ENCODE measurements around the gene CEBPE.
A peak's percentile ranks its signal among the peaks of the same experiment; 100 is the strongest.

The CEBPE gene

DNA sequence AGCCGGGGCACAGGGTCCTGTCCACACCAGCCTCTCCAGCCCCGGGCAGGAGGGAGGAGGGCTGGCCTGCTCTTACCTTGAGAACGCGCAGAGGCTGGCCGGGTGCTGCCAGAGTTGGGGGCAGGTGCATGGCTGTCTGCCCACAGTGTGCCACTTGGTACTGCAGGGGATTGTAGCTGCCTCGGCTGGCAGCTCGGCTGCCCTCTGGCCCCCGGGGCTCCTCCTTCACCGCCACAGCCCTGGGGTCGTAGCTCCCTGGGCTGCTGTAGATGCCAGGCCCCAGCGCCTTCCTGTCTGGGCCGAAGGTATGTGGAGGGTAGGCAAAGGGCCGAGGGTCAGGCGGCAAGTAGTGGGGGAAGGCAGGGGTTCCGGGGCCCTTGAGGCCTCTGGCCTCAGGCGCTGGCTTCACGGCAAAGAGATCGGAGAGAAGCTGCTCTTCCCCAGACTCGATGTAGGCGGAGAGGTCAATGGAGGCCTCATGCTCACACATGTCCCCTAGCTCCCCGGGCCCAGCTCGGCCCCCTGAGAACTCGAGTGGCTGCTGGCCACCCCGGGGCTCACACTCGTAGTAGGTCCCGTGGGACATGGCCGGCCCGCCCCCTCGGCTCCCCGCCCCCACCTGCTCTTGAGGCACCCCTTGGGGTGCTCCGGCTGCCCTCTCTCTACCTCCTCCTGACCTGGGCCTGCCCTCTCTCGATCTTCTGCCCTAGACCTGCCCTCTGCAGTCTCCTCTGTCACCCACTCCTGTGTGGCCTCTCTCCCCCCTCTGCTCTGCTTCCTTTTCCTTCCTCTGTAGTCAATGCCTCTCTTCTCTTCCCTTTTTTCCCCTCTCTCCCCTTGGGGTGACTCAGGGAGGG, at the start of gene CEBPE:
CEBPE (minus strand) TSS at position 750 of the 857 bp plus-strand sequence; CDS start at position 586, 164 bp downstream.
- TF ChIP-seq, protein P1, sequence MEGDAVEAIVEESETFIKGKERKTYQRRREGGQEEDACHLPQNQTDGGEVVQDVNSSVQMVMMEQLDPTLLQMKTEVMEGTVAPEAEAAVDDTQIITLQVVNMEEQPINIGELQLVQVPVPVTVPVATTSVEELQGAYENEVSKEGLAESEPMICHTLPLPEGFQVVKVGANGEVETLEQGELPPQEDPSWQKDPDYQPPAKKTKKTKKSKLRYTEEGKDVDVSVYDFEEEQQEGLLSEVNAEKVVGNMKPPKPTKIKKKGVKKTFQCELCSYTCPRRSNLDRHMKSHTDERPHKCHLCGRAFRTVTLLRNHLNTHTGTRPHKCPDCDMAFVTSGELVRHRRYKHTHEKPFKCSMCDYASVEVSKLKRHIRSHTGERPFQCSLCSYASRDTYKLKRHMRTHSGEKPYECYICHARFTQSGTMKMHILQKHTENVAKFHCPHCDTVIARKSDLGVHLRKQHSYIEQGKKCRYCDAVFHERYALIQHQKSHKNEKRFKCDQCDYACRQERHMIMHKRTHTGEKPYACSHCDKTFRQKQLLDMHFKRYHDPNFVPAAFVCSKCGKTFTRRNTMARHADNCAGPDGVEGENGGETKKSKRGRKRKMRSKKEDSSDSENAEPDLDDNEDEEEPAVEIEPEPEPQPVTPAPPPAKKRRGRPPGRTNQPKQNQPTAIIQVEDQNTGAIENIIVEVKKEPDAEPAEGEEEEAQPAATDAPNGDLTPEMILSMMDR (IDR thresholded peaks at IDR 0.05): no peak
- Mint-ChIP-seq H3K4me3 (peak within 1 kb of the TSS; percentile 35), H3K9me3 (no peaks in the 10 kb centered on the region), H3K36me3 (ENCODE audit: low read depth) (no peaks in the 10 kb centered on the region), H3K27ac (peak within 1 kb of the TSS; percentile 74), H3K4me1 (peaks cover 86% of the 10 kb centered on the region), H3K27me3 (ENCODE audit: low read depth, poor library complexity) (peaks cover 5% of the 10 kb centered on the region)
- DNase-seq: no peak

GRCh38 chr14:23168246-23168645, 49.2 kb upstream of the CEBPE start:
- H3K36me3 Mint-ChIP-seq (ENCODE audit: low read depth): peaks cover 40% of the 10 kb centered on the region
- H3K27ac Mint-ChIP-seq: peak overlapping the region; percentile 85
- TF ChIP-seq, protein P1 (IDR thresholded peaks at IDR 0.05): no peak
- no peak for DNase-seq
- no peaks in the 10 kb centered on the region for H3K9me3 Mint-ChIP-seq
- peaks cover 70% of the 10 kb centered on the region for H3K4me1 Mint-ChIP-seq
- peaks cover 3% of the 10 kb centered on the region for H3K27me3 Mint-ChIP-seq (ENCODE audit: low read depth, poor library complexity)
- peak overlapping the region; percentile 6 for H3K4me3 Mint-ChIP-seq

DNA sequence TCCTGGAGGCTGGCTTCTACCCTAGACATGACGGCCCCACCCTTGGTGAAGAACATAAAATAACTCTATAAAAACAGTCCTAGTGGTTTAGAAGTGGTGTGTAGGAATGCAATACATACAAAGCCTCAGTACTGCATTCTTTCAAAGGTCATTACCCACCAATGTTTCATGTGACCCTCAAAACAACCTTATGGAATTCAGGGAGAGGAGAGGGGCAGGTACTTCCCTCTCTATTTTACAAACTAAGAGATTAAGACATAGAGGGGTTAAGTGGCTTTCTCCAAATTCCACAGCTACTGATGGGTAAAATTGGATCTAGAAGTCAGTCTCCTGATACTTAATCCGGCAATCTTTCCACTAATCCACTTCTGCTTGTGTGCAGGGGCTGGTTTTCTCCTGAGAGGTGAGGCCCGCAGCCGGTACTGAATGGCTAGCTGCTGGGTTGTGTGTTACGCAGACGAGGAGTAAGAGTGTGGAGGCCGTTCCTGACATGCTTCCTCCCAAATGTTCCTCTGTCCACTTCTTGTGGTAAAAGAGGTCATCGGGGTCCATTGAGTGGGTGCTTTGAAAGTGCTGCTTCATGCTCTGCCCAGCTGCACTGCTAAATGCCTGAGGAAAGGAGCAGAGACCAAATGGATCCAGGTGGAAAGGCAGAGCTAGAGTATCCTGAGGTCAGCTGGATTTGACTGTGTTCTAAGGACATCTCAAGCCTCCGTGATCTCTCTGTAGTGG, 48.2 kb upstream of the CEBPE start:
- TF ChIP-seq, protein P1 (IDR thresholded peaks at IDR 0.05): no peak
- Mint-ChIP-seq H3K4me3 (no peak overlapping the region), H3K27ac (peak overlapping the region; percentile 85), H3K9me3 (no peaks in the 10 kb centered on the region), H3K36me3 (ENCODE audit: low read depth) (peaks cover 40% of the 10 kb centered on the region), H3K4me1 (peaks cover 74% of the 10 kb centered on the region), H3K27me3 (ENCODE audit: low read depth, poor library complexity) (peaks cover 3% of the 10 kb centered on the region)
- no peak for DNase-seq

DNA sequence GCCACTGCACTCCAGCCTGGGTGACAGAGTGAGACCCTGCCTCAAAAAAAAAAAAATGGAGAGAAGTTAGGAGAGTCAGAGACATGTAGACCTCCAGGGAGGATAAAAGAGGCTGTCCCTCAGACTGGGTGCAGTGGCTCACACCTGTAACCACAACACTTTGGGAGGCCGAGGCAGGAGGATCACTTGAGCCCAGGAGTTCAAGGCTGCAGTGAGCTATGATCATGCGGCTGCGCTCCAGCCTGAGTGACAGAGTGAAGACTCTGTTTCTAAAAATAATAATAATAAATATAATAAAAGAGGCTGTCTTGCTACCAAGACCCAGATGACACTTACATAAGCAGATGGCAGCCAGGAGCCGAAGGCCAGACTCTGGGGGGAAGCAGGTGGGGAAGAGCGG, 45.9 kb upstream of the CEBPE start:
- H3K4me1 Mint-ChIP-seq: peaks cover 73% of the 10 kb centered on the region
- TF ChIP-seq, protein P1 (IDR thresholded peaks at IDR 0.05): no peak
- H3K27ac Mint-ChIP-seq: no peak overlapping the region

DNA sequence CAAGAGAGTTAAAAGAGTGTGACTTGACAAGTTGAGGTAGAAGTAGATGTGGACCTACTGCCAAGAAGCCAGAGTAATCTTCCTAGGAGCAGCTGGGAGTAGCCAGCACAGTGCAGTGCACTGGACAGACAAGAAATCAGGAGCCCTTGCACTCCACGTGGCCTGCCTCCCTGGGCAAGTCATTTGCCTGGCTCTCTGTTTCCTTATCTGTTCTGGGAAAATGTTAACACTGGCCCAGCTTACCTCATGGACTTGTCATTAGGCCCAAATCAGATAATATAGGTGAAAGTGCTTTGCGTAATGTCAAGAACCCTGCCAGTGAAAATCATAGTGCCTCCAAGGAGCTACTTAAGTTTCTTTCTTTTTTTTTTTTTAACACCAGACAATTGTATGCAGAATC, 45.2 kb upstream of the CEBPE start:
- peaks cover 3% of the 10 kb centered on the region for H3K27me3 Mint-ChIP-seq (ENCODE audit: low read depth, poor library complexity)

More for the DNA sequence above, 45.9 kb upstream of the CEBPE start:
- DNase-seq: no peak
- Mint-ChIP-seq H3K9me3 (no peaks in the 10 kb centered on the region), H3K36me3 (ENCODE audit: low read depth) (peaks cover 38% of the 10 kb centered on the region), H3K4me3 (no peak overlapping the region), H3K27me3 (ENCODE audit: low read depth, poor library complexity) (peaks cover 3% of the 10 kb centered on the region)

More for the DNA sequence above, 45.2 kb upstream of the CEBPE start:
- TF ChIP-seq, protein P1 (IDR thresholded peaks at IDR 0.05): no peak
- Mint-ChIP-seq H3K36me3 (ENCODE audit: low read depth) (peaks cover 42% of the 10 kb centered on the region), H3K9me3 (no peaks in the 10 kb centered on the region), H3K4me1 (peaks cover 76% of the 10 kb centered on the region), H3K27ac (peak overlapping the region; percentile 25), H3K4me3 (no peak overlapping the region)
- DNase-seq: no peak

Data from nephron progenitor cell (in vitro differentiated cells).